Dermis blood vessel endothelial cell (primary cell): ENCODE measurements around the gene PLXNA4. TPM values are rescaled to one million over a fixed set of nuclear protein-coding genes. Genes with fewer than 3 reads are reported as not detected.
A peak's percentile ranks its signal among the peaks of the same experiment; 100 is the strongest.

Experiments
- DNase-seq: peaks from one replicate; pipeline ENCODE4 v3.0.0; 2010
- total RNA-seq: library from RNA; depleted of rRNA; stranded (reverse); fragments of >200 nt; gene quantifications from 2 replicates; pipeline ENCODE4 v1.2.3, GENCODE V29; 2014

The PLXNA4 gene
- total RNA-seq, 1 donor from 2014 or later: 1.5 TPM

DNA sequence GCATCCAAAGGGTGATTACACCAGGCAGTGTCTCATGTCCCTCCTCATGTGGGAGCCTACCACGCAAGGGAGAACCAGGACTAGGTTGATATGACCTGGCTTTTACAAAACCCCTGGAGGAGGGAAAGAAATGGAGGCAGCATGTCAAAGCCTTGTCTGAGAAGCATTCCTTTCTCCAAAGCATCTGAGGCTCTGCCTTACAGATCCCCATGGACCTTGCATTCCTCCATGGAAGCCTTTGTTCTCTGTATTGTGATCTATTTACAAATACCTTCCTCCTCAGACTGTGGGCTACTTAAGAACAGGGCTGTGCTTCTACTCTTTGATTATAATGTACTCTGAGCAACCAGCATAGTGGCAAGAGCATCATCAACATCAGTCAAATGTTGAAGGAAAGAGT, 197.0 kb downstream of the PLXNA4 start:
- DNase-seq: no peak

DNA sequence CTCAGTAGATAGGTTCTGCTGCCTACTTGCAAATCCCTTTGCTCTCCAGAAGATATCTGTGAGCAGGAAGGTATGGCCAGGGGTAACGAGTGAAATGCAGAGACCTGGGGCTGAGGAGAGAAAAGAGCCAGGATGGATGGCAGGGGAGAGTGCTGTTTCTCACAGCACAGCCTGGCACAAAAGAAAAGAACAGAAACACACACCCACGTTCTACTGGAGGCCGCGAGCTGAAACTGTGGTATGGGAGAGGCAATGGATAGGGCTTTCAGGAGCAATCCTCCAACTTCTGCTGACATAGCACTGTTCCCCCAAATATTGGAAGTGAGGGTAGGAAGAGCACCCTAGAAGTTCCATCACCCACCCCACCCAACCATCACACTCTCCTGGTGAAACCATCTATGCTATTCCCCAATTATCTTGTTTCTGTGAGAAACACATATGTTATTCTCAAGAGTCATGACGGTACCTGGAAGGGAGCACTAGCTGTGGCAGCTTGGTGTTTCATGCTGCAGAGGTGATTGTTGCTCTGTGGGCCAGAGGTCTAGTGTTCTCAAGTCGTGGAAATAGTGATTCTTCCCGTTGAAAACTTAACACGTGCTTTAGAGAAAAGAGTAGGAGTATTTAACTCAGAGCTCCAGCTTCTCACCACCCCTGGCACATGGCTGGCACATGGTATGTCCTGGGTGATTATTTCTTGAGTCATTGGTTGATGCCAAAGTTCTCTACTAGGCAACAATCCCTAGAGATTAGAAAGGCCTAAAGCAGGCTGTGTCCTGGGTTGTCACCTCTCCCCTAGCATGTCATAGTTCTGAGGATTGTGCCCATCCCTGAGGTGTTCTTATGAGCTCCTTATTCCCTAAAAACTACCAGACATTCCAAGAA, 198.3 kb downstream of the PLXNA4 start:
- no peak for DNase-seq

DNA sequence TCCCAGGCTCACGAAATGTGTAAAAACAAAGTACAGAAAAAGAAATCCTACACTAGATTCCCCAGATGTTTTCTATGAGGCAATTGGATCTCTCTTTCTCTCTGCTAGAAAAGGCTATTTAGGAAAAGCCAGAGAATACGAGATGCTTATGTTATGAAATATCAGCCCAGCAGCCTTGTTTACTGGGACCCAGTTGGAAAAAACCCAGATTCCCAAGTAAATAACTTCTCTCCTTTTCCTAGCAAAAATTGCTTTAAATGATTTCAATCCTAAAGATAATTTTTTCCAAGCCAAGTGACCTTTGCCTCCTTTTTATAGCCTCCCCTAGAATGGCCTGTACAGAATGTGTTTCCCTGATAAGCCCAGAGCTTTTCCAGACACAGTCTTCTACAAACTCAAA, 199.3 kb downstream of the PLXNA4 start:
- no peak for DNase-seq

GRCh38 chr7:132376361-132377013, 199.8 kb downstream of the PLXNA4 start:
- no peak for DNase-seq

DNA sequence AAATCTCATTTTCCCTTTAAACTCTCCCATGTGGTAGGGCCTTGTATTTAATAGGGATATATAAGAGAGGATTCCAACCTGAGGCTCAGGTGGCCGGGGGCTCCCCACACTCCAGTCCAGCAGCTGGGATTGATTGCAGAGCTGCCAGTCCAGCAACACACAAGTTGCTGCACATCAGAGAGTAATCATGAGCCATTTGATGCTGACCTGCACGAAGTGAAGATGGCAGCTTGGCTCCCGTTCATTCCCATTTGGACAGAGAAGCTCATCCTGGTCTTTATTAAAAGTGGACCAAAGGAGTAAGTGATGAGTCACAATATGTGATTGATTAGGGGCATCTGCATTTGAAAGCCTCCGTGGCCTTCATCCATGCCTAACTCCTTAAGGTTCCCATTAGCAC, 202.4 kb downstream of the PLXNA4 start:
- DNase-seq: no peak

DNA sequence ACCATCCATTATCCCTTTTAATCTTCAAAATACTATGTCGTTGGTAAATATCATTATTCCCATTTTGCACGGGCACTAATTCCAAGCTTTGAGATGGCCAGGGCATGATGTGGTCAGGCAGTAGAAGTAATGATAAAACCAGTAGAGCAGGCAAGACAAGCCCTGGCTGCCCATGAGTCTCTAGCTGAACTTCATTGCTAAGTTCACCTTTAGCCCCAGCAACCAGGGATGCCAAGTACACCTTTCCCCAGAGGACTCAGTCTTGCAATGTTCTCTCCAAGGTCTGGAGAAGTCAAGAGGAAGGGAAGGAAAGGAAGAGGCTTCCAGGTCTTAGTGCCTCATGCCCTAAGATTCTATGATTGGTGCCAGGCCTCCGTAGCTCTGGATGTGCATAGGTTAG, 203.2 kb downstream of the PLXNA4 start:
- DNase-seq: no peak

- no peak for DNase-seq
These were observed 204.3 kb downstream of the PLXNA4 start for GRCh38 chr7:132371948-132372347.

- no peak for DNase-seq
These were observed 207.9 kb downstream of the PLXNA4 start for GRCh38 chr7:132368246-132368900.

GRCh38 chr7:132367795-132368194, 208.5 kb downstream of the PLXNA4 start:
- no peak for DNase-seq

GRCh38 chr7:132367004-132367403, 209.3 kb downstream of the PLXNA4 start:
- no peak for DNase-seq

GRCh38 chr7:132364226-132364625, 212.0 kb downstream of the PLXNA4 start:
- no peak for DNase-seq

- no peak for DNase-seq
These were observed 214.2 kb downstream of the PLXNA4 start for GRCh38 chr7:132362059-132362458.

GRCh38 chr7:132361146-132361545, 215.1 kb downstream of the PLXNA4 start:
- DNase-seq: no peak

- DNase-seq: no peak
These were observed 216.5 kb downstream of the PLXNA4 start for GRCh38 chr7:132359743-132360142.

- DNase-seq: peak; percentile 14
These were observed 221.2 kb downstream of the PLXNA4 start for GRCh38 chr7:132355048-132355447.

- no peak for DNase-seq
These were observed 221.7 kb downstream of the PLXNA4 start for GRCh38 chr7:132354527-132354926.

DNA sequence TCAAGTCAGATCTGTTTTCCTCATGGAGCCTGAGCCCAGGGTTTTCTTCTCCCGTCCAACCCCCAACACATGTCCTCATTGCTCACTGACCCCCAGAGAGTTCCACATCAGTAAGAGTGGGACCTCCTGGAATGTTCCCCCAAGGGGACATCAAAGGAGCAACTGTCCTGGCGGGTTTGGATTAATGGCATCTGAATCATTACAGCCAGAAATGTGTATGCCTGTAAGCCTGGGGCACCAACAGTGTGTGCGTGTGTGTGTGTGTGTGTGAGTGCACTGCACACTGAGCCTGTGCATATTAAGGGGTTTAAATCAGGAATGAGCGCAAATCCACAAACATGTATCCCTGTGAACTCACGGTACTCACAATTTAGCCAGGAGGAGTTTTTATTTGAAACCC, 222.3 kb downstream of the PLXNA4 start:
- no peak for DNase-seq

GRCh38 chr7:132352800-132353199, 223.5 kb downstream of the PLXNA4 start:
- no peak for DNase-seq

- no peak for DNase-seq
These were observed 224.2 kb downstream of the PLXNA4 start for GRCh38 chr7:132351954-132352499.

- DNase-seq: no peak
These were observed 225.5 kb downstream of the PLXNA4 start for GRCh38 chr7:132350741-132351140.

DNA sequence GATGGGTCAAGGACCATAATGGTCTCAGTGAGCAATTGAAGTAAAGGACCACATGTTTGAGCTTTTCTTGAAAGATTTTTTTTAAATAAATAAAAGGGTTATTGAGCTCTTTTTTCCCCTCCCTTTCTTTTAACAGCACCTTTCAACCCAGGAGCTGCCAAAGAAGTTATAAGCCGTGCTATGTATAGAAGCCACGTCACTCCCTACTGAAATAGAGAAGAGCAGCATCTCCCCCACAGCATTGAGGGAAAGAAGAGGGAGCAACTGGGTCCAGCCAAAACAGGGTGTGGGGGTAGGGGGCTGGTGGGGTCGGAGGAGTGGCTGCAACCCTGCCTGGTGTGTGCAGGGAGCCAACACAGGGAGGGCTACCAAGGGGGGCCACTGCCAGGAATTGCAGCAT, 227.2 kb downstream of the PLXNA4 start:
- DNase-seq: no peak

GRCh38 chr7:132348341-132348740, 227.9 kb downstream of the PLXNA4 start:
- DNase-seq: no peak

DNA sequence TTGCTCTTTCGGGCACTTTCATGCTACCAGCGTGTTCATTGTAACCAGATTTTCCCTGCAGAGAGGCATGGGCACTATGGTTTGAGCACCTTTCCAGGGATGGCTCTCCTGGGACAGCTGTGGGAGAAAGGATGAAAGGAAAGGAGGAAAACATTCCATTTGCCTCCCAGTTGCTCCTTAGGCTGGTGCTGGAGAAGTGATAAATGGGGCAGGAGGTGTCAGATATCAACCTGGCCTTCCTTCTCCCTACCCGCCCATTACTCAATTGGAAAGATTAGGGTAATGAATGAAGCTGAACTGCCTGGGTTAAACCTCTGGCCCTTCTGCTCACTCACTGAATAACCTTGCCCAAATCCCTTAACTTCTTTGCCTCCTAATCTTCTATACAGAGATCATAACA, 228.4 kb downstream of the PLXNA4 start:
- DNase-seq: no peak
